ENCODE results near the gene SNN.

SNN gene

DNA sequence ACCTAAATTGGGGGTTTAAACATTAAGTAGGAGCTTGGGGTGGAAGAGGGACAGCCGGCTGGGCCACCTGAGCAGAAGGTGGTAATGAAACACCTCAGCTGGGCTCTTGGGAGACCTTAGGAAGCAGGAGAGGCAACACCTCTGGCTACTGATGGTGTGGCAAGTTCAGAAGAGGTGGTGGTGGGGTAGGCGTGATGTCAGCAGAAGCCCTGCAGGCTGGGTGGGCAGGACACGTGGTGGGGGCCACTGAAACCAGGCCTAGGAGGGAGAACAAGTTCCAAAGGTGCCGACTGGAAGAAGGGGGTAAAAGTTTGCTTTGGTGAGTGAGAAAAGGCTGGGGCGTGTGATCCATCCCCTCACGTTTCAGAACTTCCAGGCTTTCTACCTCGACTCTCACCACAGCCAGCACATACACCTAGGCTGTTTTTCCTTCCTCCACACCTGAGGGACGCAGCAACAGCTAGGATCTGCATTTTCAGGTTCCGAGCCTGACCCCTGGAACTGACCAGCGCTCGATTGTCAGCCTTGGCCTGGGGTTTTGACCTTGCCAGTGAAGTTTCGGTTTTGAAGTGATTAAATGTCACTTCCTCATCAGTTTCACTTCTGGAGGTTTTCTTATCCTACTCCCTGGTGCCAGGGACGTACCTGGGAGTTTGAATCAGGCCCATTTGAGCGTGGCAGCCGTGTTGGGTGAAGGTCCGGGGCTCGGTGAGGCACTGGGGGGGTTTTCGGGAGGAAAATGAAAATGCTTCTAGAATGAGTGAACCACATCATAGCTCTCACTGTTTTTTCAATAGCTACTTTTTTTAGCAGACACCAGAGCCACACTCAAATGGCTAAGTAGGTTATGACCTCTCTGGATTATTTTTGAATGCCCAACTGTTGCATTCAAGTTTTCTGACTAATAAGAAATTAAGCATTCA, 10.0 kb downstream of the SNN start:
- H3K4me1 Mint-ChIP-seq (ENCODE audit: low read depth) = peaks cover 86% of the 10 kb centered on the region
- no peak overlapping the region for H3K4me3 Mint-ChIP-seq
- peak overlapping the region; percentile 80 for H3K27ac Mint-ChIP-seq
- H3K36me3 Mint-ChIP-seq (ENCODE audit: low read depth) = peaks cover 76% of the 10 kb centered on the region
- no peaks in the 10 kb centered on the region for H3K27me3 Mint-ChIP-seq
- no peak for DNase-seq
- H3K9me3 Mint-ChIP-seq = no peaks in the 10 kb centered on the region

DNA sequence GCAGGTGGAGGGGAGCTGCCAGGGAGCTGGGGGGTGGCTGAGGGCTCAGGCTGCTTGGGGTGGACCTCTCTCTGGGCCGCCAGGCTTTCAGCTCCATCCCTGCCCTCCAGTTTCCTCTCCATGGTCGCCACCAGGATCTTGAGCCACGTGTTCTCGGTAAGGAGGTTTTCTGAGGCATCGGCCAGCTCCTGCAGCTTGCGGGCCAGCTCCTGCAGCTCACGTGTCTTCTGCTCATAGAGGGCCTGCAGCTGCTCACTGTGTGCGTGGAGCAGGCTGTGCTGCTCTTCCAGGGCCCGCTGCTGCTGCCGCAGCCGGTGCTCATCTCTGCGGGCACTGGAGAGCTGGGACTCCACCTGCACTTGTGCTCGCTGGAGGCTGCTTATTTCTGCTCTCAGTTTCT, 11.0 kb downstream of the SNN start:
- no peaks in the 10 kb centered on the region for H3K9me3 Mint-ChIP-seq
- H3K4me3 Mint-ChIP-seq = no peak overlapping the region
- H3K4me1 Mint-ChIP-seq (ENCODE audit: low read depth) = peaks cover 85% of the 10 kb centered on the region
- no peak for DNase-seq
- peaks cover 86% of the 10 kb centered on the region for H3K36me3 Mint-ChIP-seq (ENCODE audit: low read depth)
- H3K27me3 Mint-ChIP-seq = no peaks in the 10 kb centered on the region
- peak overlapping the region; percentile 55 for H3K27ac Mint-ChIP-seq

DNA sequence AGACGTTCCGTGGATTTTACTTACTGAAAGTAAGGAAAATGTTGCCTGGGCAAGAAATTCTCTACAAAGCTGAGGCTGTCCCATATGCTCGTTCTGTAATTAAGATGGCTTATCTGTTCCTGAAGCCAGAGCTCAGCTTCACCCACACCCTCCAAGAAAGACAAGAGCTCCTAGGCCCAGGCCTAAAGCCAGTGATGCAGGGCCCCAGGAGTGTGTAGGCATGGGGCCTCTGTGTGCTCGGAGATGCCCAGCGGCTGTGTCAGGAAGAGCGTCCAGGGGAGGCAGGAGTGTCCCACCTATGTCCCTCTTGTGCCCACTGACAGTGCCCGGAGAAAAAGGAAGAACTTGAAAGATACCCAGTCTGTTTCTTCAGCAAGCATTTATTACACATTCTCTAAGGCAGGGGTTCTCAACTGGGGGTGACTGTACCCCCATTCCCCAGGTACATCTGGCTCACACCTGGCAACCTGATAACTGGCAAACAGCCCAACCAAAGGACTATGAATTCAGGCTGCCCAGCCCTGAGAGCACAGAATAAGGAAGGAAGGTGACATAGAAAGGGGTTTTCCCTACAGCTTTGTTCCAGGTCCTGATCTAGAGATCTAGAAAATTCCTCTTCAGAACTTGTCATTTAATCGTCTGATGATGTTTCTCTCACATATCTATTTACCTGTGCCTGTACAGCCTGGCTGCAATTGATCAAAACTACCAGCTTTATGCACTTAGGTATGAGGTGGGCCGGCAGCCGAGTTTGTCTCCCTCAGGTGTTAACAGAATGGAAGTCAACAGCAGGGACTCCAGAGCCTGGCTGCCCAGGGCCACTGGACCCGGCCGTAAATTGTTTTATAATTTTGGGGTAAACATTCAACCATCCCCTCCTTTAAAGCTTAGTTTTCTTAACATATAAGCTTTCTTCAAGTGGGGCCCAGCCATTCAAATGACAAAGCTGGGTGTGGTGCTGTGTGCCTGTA, 12.0 kb downstream of the SNN start:
- Mint-ChIP-seq H3K27ac (peak overlapping the region; percentile 88), H3K4me3 (no peak overlapping the region), H3K36me3 (ENCODE audit: low read depth) (peaks cover 96% of the 10 kb centered on the region), H3K4me1 (ENCODE audit: low read depth) (peaks cover 79% of the 10 kb centered on the region), H3K9me3 (no peaks in the 10 kb centered on the region), H3K27me3 (no peaks in the 10 kb centered on the region)
- no peak for DNase-seq

DNA sequence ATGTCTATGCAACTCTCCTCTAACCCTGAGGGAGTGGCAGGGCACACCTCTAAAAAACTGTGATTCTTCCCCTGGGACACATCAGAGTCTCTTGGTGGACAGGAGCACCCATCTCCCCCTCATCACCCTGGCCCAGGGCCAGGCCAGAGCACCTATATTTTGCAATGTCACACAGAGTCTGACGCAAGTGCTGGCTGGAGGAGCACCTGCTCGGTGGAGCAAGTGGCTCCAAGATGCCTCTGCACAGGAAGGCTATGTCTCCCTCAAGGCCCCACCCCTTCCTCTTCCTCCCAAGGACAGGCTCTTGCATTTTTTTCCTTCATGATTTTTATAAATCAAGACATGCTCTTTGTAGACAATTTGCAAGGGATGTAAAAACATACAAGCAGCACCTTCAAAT, 13.3 kb downstream of the SNN start:
- Mint-ChIP-seq H3K9me3 (no peaks in the 10 kb centered on the region), H3K27ac (peak overlapping the region; percentile 88), H3K27me3 (no peaks in the 10 kb centered on the region), H3K4me1 (ENCODE audit: low read depth) (peaks cover 68% of the 10 kb centered on the region), H3K4me3 (no peak overlapping the region), H3K36me3 (ENCODE audit: low read depth) (peaks cover 97% of the 10 kb centered on the region)
- DNase-seq = no peak

DNA sequence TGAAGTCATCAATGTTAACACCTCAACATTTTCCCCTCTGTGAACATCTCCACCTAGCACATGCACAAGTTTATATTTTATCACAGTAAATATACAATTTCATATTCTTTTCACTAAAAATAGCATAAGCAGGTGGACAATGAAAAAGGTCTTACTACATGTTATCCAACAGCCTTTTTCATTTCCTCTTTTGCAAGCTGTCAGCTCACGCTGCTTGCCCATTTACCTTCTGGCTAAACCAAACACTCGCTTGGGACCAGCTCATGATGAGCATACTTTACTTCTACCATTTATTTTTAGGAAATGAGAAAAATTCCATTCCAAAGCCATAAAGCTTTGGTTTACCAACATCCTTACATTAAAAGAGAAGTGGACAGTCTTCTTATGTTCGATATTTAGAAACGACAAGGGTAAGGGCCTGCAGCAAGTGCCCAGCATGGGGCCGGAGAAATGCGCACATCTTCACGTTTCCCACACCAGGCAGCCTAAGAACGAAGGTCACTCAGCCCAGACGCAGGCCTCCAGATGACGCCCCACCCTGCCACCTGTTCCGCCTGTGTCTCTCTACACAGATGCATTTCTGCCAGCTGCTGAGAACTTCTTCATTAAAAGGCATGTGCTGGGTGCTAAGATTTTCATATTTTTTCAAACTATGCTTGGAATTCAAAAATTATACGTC, 13.9 kb downstream of the SNN start:
- Mint-ChIP-seq H3K27me3 (no peaks in the 10 kb centered on the region), H3K36me3 (ENCODE audit: low read depth) (peaks cover 97% of the 10 kb centered on the region), H3K27ac (peak overlapping the region; percentile 88), H3K4me1 (ENCODE audit: low read depth) (peaks cover 63% of the 10 kb centered on the region), H3K9me3 (no peaks in the 10 kb centered on the region), H3K4me3 (no peak overlapping the region)
- no peak for DNase-seq

DNA sequence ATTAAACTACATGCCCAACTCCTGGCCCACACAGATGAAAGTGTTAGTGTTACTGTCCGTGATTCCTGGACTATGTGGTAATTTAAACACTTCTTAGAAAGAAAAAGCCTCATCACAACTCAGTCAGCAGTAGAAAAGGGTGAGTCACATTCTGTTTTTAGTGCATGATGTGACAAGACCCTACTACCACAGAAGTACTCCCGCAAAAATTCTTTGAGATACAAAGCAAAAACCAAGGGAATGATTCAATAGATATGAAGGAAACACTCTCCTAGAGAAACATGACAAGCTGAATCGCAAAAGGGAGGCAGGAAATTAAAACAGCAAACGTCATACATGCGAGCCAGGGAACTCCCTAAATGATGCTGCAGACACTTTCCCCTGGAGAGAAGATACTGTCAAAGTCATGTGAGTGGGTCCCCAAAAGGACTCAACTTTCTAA, 14.4 kb downstream of the SNN start:
- Mint-ChIP-seq H3K27ac (peak overlapping the region; percentile 88), H3K4me1 (ENCODE audit: low read depth) (peaks cover 57% of the 10 kb centered on the region), H3K9me3 (no peaks in the 10 kb centered on the region), H3K27me3 (no peaks in the 10 kb centered on the region), H3K4me3 (no peak overlapping the region), H3K36me3 (ENCODE audit: low read depth) (peaks cover 97% of the 10 kb centered on the region)
- DNase-seq = no peak

DNA sequence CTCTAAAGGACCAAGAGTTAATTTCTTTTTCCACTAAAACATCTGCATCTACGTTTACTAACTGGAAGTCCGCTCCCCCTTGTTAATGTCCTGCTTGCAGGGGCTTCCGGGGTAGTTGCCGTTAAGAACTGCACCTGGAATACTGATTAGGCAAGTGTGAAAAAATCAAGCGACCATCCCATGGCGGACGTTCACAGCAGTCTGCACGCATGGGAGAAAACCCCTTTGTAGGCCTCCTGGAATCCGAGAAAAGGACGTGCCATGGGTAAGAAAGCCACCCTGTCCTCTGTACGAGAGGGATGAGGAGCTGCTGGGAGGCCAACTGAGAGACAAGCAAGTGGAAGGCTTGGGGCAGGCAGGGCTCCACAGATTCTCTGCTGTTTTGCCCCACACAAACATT, 14.9 kb downstream of the SNN start:
- Mint-ChIP-seq H3K27me3 (no peaks in the 10 kb centered on the region), H3K4me1 (ENCODE audit: low read depth) (peaks cover 53% of the 10 kb centered on the region), H3K9me3 (no peaks in the 10 kb centered on the region), H3K4me3 (no peak overlapping the region), H3K36me3 (ENCODE audit: low read depth) (peaks cover 97% of the 10 kb centered on the region), H3K27ac (peak overlapping the region; percentile 88)
- no peak for DNase-seq

DNA sequence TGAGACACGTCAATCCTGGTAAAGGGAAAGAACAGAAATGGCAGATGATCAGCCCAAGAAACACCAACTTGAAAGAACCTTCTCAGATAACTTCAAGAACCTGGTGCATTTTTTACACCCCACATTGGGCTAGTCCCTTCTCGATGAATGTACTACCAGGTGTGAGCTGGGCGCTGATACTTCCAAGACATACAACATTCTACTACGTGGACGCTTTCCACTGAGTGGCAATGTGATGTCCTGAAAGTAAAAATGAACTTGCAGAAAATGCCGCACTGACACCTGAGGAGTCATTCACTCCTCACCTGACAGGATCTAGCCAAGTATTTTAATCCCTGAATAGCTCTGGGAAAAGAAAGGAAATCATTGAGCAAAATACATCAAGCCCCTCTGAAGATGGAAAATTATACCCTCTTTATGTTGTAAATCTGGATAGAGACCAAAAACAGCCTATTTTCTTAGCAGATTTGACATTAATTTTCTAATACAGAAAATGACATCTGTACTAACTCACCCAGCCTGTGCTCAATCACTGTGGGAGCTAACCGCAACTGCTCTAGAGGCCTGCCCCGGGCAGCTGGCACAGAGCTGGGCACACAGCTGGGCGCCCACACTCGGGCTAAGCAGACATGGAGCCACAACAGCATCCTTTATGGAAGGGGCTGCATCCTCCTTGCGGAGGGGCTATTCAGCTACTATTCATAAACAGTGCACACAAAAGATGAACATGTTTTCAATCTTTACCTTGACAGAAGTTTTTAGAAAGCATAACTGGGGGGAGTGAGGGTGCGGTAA, 16.2 kb downstream of the SNN start:
- H3K36me3 Mint-ChIP-seq (ENCODE audit: low read depth) = peaks cover 97% of the 10 kb centered on the region
- no peaks in the 10 kb centered on the region for H3K9me3 Mint-ChIP-seq
- H3K27ac Mint-ChIP-seq = peak overlapping the region; percentile 31
- H3K4me3 Mint-ChIP-seq = no peak overlapping the region
- no peak for DNase-seq
- no peaks in the 10 kb centered on the region for H3K27me3 Mint-ChIP-seq
- peaks cover 53% of the 10 kb centered on the region for H3K4me1 Mint-ChIP-seq (ENCODE audit: low read depth)

DNA sequence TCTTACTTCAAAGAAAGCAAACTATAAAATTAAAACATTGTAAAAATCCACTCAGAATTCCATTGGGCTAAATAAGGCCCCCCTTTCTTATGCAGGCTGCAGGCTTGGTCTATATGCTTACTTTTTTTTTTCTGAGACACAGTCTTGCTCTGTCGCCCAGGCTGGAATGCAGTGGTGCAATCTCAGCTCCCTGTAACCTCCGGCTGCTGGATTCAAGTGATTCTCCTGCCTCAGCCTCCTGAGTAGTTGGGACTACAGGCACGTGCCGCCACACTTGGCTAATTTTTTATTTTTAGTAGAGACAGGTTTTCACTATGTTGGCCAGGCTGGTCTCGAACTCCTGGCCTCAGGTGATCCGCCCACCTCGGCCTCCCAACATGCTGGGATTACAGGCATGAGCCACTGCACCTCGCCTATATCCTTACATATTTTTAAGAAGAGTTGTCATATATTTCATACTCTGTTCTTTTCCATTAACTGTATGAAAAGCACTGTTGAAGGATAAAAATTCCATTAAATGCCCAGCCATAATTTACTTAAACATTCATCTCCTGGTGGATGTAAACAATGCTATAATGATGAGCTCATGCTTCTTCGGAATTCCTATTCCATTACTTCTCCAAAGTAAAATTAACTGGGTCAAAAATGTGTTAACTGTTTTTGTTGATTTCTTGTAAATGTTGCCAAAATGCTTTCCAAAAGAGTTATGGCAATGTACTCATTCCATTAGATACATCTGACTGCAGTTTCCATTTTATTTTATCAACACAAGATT, 17.8 kb downstream of the SNN start:
- H3K36me3 Mint-ChIP-seq (ENCODE audit: low read depth) = peaks cover 97% of the 10 kb centered on the region
- no peak overlapping the region for H3K4me3 Mint-ChIP-seq
- no peaks in the 10 kb centered on the region for H3K27me3 Mint-ChIP-seq
- H3K27ac Mint-ChIP-seq = peak overlapping the region; percentile 26
- H3K9me3 Mint-ChIP-seq = no peaks in the 10 kb centered on the region
- no peak for DNase-seq
- H3K4me1 Mint-ChIP-seq (ENCODE audit: low read depth) = peaks cover 50% of the 10 kb centered on the region

DNA sequence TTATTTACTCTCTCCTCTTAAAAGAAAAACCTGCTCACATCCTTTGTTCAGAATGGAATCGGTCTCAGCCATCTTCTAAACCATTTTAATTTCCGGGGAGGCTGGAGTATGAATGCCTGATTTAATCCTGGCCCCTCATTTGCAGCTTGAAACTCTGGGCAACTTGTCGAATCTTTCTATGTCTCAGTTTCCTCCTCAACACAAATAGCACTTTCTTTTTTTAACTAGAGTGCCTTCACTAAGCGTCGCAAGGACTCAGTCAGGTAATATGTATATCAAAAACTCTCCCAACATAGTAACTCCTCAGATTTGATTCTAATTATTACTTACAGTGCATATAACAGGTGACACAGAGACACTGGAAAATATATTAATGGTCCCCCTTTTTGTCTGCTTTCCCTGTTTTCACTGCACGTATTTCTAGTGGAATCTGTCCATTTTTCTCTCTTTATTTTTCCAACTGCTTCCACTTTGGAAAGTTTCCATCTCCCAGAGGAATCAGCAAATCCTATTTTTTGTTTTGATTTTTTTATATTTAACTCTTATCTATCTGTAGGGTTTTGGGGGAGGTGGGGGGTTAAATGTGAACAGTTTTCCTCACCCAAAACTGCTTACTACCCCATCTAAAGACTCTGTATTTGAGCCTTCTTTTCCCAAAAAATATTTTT, 18.6 kb downstream of the SNN start:
- H3K36me3 Mint-ChIP-seq (ENCODE audit: low read depth) = peaks cover 97% of the 10 kb centered on the region
- H3K4me3 Mint-ChIP-seq = no peak overlapping the region
- H3K4me1 Mint-ChIP-seq (ENCODE audit: low read depth) = peaks cover 43% of the 10 kb centered on the region
- no peak for DNase-seq
- no peaks in the 10 kb centered on the region for H3K27me3 Mint-ChIP-seq
- peak overlapping the region; percentile 53 for H3K27ac Mint-ChIP-seq
- no peaks in the 10 kb centered on the region for H3K9me3 Mint-ChIP-seq

DNA sequence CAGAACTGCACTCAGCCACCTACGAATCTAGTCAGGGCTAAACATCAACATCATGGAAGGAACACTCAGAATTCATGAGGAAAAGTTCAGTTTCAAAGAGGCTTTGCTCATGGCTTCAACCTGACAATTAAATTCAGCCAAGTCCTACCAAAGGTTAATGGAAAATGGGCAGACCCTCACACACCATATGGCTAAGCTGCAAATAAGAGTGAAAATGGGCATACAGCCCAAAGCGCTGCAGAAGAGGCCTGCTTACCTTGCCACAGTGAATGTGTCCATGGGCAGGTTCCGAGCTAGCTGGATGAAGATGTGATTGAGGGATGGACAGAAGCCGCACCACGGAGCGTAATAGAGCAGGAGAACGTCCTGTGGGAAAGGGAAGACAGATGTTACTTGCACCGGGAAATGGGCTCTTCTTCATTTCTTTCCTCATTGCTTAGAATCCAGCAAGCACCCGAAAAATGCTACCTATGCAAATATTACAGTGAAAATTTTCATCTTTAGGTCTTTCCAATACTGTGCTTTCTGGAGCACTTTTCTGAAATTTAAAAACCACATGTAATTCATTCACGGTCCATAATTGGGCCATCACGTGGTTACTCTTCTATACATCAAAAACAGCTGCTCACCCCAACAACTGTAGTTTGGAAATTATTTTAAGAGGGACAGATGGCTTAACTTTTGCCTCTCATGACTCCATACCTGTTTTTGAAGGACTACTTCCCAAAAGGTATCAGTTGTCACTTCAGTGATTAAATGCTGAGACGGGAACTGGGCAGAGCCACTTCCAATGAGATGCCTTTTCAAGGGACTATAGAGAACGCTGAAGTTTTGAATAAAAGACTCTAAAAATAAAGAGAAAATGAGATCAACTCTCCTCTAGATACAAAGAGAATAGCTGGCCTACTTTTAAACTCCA, 19.6 kb downstream of the SNN start:
- H3K4me1 Mint-ChIP-seq (ENCODE audit: low read depth) = peaks cover 33% of the 10 kb centered on the region
- peak overlapping the region; percentile 61 for H3K27ac Mint-ChIP-seq
- peaks cover 96% of the 10 kb centered on the region for H3K36me3 Mint-ChIP-seq (ENCODE audit: low read depth)
- DNase-seq = no peak
- H3K27me3 Mint-ChIP-seq = no peaks in the 10 kb centered on the region
- H3K4me3 Mint-ChIP-seq = no peak overlapping the region
- no peaks in the 10 kb centered on the region for H3K9me3 Mint-ChIP-seq

DNA sequence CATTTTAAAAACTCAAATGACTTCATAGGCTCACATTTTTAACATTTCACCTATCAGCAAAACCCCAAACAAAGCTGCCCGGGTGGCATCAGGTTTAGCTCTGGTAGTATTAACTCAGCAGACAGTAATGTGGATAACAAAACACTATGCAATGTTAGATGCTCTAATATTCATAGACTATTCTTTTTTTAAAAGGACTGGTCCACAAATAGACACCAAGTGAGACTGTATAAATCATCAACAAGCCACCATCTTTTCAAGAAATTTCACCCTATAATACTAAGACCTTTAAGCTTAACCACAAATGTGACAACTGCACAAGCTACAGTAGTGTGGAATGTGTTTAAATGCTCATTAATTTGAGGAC, 20.2 kb downstream of the SNN start:
- H3K9me3 Mint-ChIP-seq = no peaks in the 10 kb centered on the region
- H3K4me1 Mint-ChIP-seq (ENCODE audit: low read depth) = peaks cover 27% of the 10 kb centered on the region
- H3K27ac Mint-ChIP-seq = peak overlapping the region; percentile 37
- no peak for DNase-seq
- H3K27me3 Mint-ChIP-seq = no peaks in the 10 kb centered on the region
- H3K36me3 Mint-ChIP-seq (ENCODE audit: low read depth) = peaks cover 94% of the 10 kb centered on the region
- no peak overlapping the region for H3K4me3 Mint-ChIP-seq
